ENCODE data around the gene ICOS.

GRCh38 chr2:204005940-204006721 is 69.6 kb downstream of the ICOS start:
- TF ChIP-seq CTCF (IDR thresholded peaks at IDR 0.05) (no peak), POLR2A (IDR thresholded peaks at IDR 0.05) (no peak)

All from uterus (tissue), 2 donors.